ENCODE data around the gene ZNF638.
"Not testable (repeated sequence)": the region's sequence is repeated elsewhere in the genome, so short reads cannot be mapped to it uniquely, and the experiment has no call there.

ZNF638 gene

GRCh38 chr2:71409611-71410010 lies 78.0 kb downstream of the ZNF638 start:
- no peak for DNase-seq

GRCh38 chr2:71410696-71411095 lies 79.1 kb downstream of the ZNF638 start:
- DNase-seq: no peak

- not testable (repeated sequence) for DNase-seq
These were observed 85.3 kb downstream of the ZNF638 start for GRCh38 chr2:71416866-71417265.

GRCh38 chr2:71417300-71418202 lies 86.0 kb downstream of the ZNF638 start:
- DNase-seq: peak; percentile 47

- DNase-seq: no peak
These were observed 87.6 kb downstream of the ZNF638 start for GRCh38 chr2:71419145-71419544.

GRCh38 chr2:71419976-71420375 lies 88.4 kb downstream of the ZNF638 start:
- DNase-seq: no peak

GRCh38 chr2:71422786-71423185 lies 91.2 kb downstream of the ZNF638 start:
- DNase-seq: no peak

GRCh38 chr2:71423817-71424420 lies 92.3 kb downstream of the ZNF638 start:
- no peak for DNase-seq

GRCh38 chr2:71426721-71427120 lies 95.1 kb downstream of the ZNF638 start:
- DNase-seq: no peak

- no peak for DNase-seq
These were observed 97.1 kb downstream of the ZNF638 start for GRCh38 chr2:71428472-71429383.

- not testable (repeated sequence) for DNase-seq
These were observed 113.6 kb downstream of the ZNF638 start for GRCh38 chr2:71445142-71445541.

GRCh38 chr2:71446505-71446904 lies 114.9 kb downstream of the ZNF638 start:
- DNase-seq: no peak

GRCh38 chr2:71449343-71449742 lies 117.8 kb downstream of the ZNF638 start:
- DNase-seq: no peak

- DNase-seq: no peak
These were observed 120.1 kb downstream of the ZNF638 start for GRCh38 chr2:71451705-71452104.

- DNase-seq: peak; percentile 86
These were observed 121.0 kb downstream of the ZNF638 start for GRCh38 chr2:71452565-71452964.

- DNase-seq: peak; percentile 80
These were observed 122.0 kb downstream of the ZNF638 start, which contains the start of gene DYSF for GRCh38 chr2:71453404-71454220. Gene DYSF (plus strand): TSS chr2:71453561.

- peak; percentile 39 for DNase-seq
These were observed 122.8 kb downstream of the ZNF638 start for GRCh38 chr2:71454221-71455010.

- DNase-seq: no peak
These were observed 123.6 kb downstream of the ZNF638 start for GRCh38 chr2:71455011-71455740.

GRCh38 chr2:71455741-71456569 lies 124.4 kb downstream of the ZNF638 start:
- no peak for DNase-seq

GRCh38 chr2:71456617-71457016 lies 125.0 kb downstream of the ZNF638 start:
- DNase-seq: no peak

Data from DMS53 (cell line).